ENCODE data around the gene DOCK7. TPM values are rescaled to one million over a fixed set of nuclear protein-coding genes. Genes with fewer than 3 reads are reported as not detected.

Gene DOCK7
- total and polyA plus RNA-seq, 2 of the 13 experiments (the other 11 are each of a cell fraction or from before 2014, with no cell fraction given): 45.7 to 67.2 TPM

GRCh38 chr1:62436039-62436465, 252.1 kb downstream of the DOCK7 start (continued):
- TF ChIP-seq PRDM4 (CRISPR knock-in tag; IDR thresholded peaks at IDR 0.05; ENCODE audit: borderline replicate concordance) (no peak), ZNF407 (CRISPR knock-in tag; IDR thresholded peaks at IDR 0.05; ENCODE audit: not compliant biosample characterization) (no peak), ZNF333 (CRISPR knock-in tag; IDR thresholded peaks at IDR 0.05; ENCODE audit: borderline replicate concordance) (no peak), E2F5 (CRISPR knock-in tag; conservative IDR thresholded peaks at IDR 0.05) (0 out of 2 replicates have a peak, but pooled peaks have one; percentile 27), ZNF674 (CRISPR knock-in tag; IDR thresholded peaks at IDR 0.05; ENCODE audit: low read depth) (no peak), ZFY (CRISPR knock-in tag; IDR thresholded peaks at IDR 0.05) (peak; percentile 98), FOXK2 (IDR thresholded peaks at IDR 0.05) (no peak), GLMP (CRISPR knock-in tag; IDR thresholded peaks at IDR 0.05; ENCODE audit: borderline replicate concordance) (no peak), TFDP2 (CRISPR knock-in tag; IDR thresholded peaks at IDR 0.05) (peak; percentile 86), ZNF567 (CRISPR knock-in tag; IDR thresholded peaks at IDR 0.05; ENCODE audit: borderline replicate concordance) (no peak), ZNF773 (CRISPR knock-in tag; IDR thresholded peaks at IDR 0.05; ENCODE audit: borderline replicate concordance) (no peak), DMTF1 (CRISPR knock-in tag; IDR thresholded peaks at IDR 0.05) (no peak)

Data from HepG2 (cell line).